ENCODE results near the gene GRM8.

GRM8 gene

DNA sequence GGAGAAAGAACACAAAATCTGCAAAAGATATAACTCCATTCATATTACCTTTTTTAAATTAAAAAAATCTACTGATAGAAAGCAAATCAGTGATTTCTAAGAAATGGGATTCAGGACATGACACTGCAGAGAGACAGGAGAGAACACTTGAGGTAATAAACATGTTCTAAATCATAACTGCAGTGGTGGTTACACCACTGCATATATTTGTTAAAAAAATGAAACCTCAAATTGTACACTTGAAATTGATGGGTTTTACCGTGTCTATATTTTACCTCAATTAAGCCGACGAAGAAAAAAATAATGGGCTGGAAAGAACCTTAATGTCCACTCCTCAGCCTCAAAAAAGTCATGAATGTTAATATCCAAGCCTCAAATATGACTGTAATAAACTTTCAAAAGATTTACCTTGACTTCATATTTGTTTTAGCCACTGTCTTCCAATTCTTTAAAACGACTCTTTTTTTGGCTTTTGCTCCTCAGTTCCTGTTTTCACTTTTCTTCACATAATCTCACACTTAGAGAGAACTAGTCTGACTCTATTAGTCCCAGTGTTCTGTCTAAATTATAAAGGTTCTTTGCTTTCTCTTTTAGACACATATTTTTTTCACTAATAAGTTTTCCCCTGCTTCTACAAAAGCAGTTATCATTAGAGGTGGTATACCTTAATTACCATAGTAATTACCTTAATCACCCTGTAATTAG, 502.4 kb downstream of the GRM8 start:
- ATAC-seq: no peak
- TF ChIP-seq CSDC2 (CRISPR knock-in tag; IDR thresholded peaks at IDR 0.05) (no peak), ARNTL (CRISPR knock-in tag; IDR thresholded peaks at IDR 0.05; ENCODE audit: borderline replicate concordance, low read depth) (no peak), SNAI2 (CRISPR knock-in tag; IDR thresholded peaks at IDR 0.05) (no peak), TCF4 (CRISPR knock-in tag; IDR thresholded peaks at IDR 0.05; ENCODE audit: borderline replicate concordance) (no peak), TSHZ2 (CRISPR knock-in tag; IDR thresholded peaks at IDR 0.05) (no peak), ZFP30 (CRISPR knock-in tag; IDR thresholded peaks at IDR 0.05) (no peak), PPARA (CRISPR knock-in tag; IDR thresholded peaks at IDR 0.05; ENCODE audit: borderline replicate concordance) (no peak), PATZ1 (CRISPR knock-in tag; IDR thresholded peaks at IDR 0.05; ENCODE audit: borderline replicate concordance) (no peak)
- TF ChIP-seq, protein P1, sequence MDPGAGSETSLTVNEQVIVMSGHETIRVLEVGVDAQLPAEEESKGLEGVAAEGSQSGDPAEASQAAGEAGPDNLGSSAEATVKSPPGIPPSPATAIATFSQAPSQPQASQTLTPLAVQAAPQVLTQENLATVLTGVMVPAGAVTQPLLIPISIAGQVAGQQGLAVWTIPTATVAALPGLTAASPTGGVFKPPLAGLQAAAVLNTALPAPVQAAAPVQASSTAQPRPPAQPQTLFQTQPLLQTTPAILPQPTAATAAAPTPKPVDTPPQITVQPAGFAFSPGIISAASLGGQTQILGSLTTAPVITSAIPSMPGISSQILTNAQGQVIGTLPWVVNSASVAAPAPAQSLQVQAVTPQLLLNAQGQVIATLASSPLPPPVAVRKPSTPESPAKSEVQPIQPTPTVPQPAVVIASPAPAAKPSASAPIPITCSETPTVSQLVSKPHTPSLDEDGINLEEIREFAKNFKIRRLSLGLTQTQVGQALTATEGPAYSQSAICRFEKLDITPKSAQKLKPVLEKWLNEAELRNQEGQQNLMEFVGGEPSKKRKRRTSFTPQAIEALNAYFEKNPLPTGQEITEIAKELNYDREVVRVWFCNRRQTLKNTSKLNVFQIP (CRISPR knock-in tag; IDR thresholded peaks at IDR 0.05; ENCODE audit: borderline replicate concordance, low read depth): no peak
- TF ChIP-seq, protein P2, sequence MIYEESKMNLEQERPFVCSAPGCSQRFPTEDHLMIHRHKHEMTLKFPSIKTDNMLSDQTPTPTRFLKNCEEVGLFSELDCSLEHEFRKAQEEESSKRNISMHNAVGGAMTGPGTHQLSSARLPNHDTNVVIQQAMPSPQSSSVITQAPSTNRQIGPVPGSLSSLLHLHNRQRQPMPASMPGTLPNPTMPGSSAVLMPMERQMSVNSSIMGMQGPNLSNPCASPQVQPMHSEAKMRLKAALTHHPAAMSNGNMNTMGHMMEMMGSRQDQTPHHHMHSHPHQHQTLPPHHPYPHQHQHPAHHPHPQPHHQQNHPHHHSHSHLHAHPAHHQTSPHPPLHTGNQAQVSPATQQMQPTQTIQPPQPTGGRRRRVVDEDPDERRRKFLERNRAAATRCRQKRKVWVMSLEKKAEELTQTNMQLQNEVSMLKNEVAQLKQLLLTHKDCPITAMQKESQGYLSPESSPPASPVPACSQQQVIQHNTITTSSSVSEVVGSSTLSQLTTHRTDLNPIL (CRISPR knock-in tag; IDR thresholded peaks at IDR 0.05; ENCODE audit: low read depth): no peak

- TF ChIP-seq ZC3H10 (CRISPR knock-in tag; IDR thresholded peaks at IDR 0.05): no peak
- TF ChIP-seq CSDC2 (CRISPR knock-in tag; IDR thresholded peaks at IDR 0.05): no peak
- TF ChIP-seq TCF4 (CRISPR knock-in tag; IDR thresholded peaks at IDR 0.05; ENCODE audit: borderline replicate concordance): no peak
- TF ChIP-seq OSR1 (CRISPR knock-in tag; IDR thresholded peaks at IDR 0.05): no peak
- no peak for TF ChIP-seq ZNF70 (CRISPR knock-in tag; IDR thresholded peaks at IDR 0.05)
- TF ChIP-seq BACH2 (CRISPR knock-in tag; IDR thresholded peaks at IDR 0.05; ENCODE audit: borderline replicate concordance): no peak
- TF ChIP-seq ISL1 (CRISPR knock-in tag; IDR thresholded peaks at IDR 0.05): no peak
- no peak for TF ChIP-seq ARNTL (CRISPR knock-in tag; IDR thresholded peaks at IDR 0.05; ENCODE audit: borderline replicate concordance, low read depth)
- TF ChIP-seq TSHZ2 (CRISPR knock-in tag; IDR thresholded peaks at IDR 0.05): no peak
- TF ChIP-seq, protein P1 (CRISPR knock-in tag; IDR thresholded peaks at IDR 0.05; ENCODE audit: borderline replicate concordance, low read depth): no peak
- TF ChIP-seq, protein P2 (CRISPR knock-in tag; IDR thresholded peaks at IDR 0.05; ENCODE audit: low read depth): no peak
Measured at GRCh38 chr7:126728967-126729366, 523.8 kb downstream of the GRM8 start.

More at GRCh38 chr7:126728967-126729366, 523.8 kb downstream of the GRM8 start:
- no peak for ATAC-seq
